Fibroblast of skin of back (primary cell): ENCODE measurements around the gene GPNMB.
A peak's percentile ranks its signal among the peaks of the same experiment; 100 is the strongest.

Experiments used
- DNase-seq: peaks from one replicate; pipeline ENCODE4 v3.0.0-alpha.2; 2013

Gene GPNMB

GRCh38 chr7:23273141-23273599 lies 26.6 kb downstream of the GPNMB start:
- peak; percentile 90 for DNase-seq

- no peak for DNase-seq
These were observed 29.3 kb downstream of the GPNMB start for GRCh38 chr7:23275912-23276311.

- DNase-seq: no peak
These were observed 29.8 kb downstream of the GPNMB start for GRCh38 chr7:23276376-23276775.

- DNase-seq: no peak
These were observed 30.4 kb downstream of the GPNMB start for GRCh38 chr7:23276947-23277346.

- DNase-seq: peak; percentile 71
These were observed 30.9 kb downstream of the GPNMB start for GRCh38 chr7:23277359-23277989.

- no peak for DNase-seq
These were observed 33.4 kb downstream of the GPNMB start for GRCh38 chr7:23279819-23280525.

GRCh38 chr7:23283086-23283485 lies 36.5 kb downstream of the GPNMB start:
- no peak for DNase-seq

GRCh38 chr7:23284871-23285270 lies 38.3 kb downstream of the GPNMB start:
- no peak for DNase-seq

GRCh38 chr7:23285657-23286646 lies 39.4 kb downstream of the GPNMB start:
- no peak for DNase-seq

GRCh38 chr7:23287612-23288011 lies 41.0 kb downstream of the GPNMB start:
- DNase-seq: no peak

GRCh38 chr7:23290993-23291392 lies 44.4 kb downstream of the GPNMB start:
- DNase-seq: no peak

GRCh38 chr7:23291957-23292560 lies 45.5 kb downstream of the GPNMB start:
- DNase-seq: no peak

- no peak for DNase-seq
These were observed 46.0 kb downstream of the GPNMB start for GRCh38 chr7:23292623-23293022.

GRCh38 chr7:23293500-23294073 lies 47.0 kb downstream of the GPNMB start:
- DNase-seq: no peak

- no peak for DNase-seq
These were observed 48.2 kb downstream of the GPNMB start for GRCh38 chr7:23294549-23295400.

- no peak for DNase-seq
These were observed 48.8 kb downstream of the GPNMB start for GRCh38 chr7:23295401-23295697.

GRCh38 chr7:23298141-23298881 lies 51.7 kb downstream of the GPNMB start:
- DNase-seq: peak; percentile 85

- peak; percentile 96 for DNase-seq
These were observed 52.6 kb downstream of the GPNMB start, which contains the start of gene MALSU1 for GRCh38 chr7:23298885-23299769. MALSU1 (plus strand) TSS chr7:23299339; CDS start chr7:23299353, 14 bp downstream.

GRCh38 chr7:23299770-23300300 lies 53.3 kb downstream of the GPNMB start:
- peak; percentile 8 for DNase-seq
